ENCODE measurements around the gene OR5D14.

Gene OR5D14
- 0 reads per million in 2 donors for total RNA-seq

DNA sequence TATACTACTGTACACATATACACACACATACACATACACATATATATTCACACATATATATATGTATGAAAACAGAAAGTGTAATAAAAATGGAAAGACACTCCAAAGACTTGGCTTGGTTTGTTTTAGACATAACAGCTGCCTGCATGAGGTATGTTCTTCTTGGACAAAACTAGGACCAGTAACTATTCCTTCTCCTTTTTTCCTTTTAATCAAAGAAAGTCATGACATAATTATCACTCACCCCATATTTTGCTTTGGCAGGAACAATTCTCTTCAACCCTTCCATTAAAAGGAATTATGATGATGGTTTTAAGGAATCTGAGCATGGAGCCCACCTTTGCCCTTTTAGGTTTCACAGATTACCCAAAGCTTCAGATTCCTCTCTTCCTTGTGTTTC is at the start of gene OR5D14:
Gene OR5D14, plus strand, starts transcription at position 301 of the 400 bp plus-strand sequence. Its CDS starts 0 bp downstream, at position 301.
- no peak for DNase-seq

DNA sequence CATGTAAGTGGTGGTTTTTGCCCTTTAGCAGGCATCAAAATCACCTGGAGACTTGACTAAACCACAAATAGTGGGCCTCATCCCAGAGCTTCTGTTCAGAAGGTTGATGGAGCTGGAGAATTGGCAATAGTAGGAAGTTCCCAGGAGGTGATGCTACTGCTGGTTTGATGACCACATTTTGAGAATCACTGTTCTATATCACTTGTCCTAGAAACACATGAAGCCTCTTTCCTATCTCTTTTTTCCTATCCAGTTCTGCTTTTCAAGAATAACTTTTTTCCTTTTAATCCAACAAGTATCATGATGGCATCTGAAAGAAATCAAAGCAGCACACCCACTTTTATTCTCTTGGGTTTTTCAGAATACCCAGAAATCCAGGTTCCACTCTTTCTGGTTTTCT is 22.2 kb upstream of the OR5D14 start, which contains the start of gene OR5D13:
Gene OR5D13, plus strand, starts transcription at position 301 of the 400 bp plus-strand sequence. Its CDS starts 0 bp downstream, at position 301.
- no peak for DNase-seq

DNA sequence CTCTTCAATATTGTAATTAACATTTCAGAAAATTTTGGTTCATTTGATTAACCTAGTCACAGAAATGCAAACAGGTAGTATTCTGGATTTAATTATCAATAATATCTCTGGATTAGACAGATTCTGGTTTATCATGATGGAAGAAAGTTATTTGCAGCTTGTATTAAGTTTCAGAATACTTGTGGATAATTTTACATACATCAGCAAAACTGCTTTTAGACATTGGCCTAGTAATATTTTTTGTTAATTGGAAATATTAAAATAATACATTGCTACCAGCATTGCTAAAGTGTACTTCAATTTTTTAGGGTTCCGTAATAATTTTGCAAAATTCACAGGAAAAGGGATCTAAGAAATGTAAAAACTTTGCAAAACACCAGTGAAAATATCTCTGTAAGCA is 3.8 kb upstream of the OR5D14 start:
- no peak for DNase-seq

DNA sequence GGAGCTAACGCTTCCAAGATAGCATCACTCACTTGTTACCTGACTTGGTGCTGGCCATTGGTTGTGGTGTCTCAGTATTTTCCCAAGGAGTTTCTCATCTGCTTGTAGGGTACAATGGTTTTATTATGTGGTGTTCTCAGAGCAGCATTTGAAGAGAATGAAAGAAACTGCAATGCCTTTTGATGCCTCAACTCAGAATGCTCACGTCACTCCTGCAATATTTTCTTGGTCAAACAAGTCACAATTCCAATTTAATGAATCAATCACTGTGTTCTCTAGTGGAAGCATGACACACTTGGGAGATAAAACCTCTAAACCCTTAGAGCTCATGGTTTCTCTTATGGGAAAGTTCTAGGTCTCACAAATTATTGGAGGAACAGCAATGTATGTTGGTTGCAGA is 2.0 kb upstream of the OR5D14 start:
- no peak for DNase-seq

DNA sequence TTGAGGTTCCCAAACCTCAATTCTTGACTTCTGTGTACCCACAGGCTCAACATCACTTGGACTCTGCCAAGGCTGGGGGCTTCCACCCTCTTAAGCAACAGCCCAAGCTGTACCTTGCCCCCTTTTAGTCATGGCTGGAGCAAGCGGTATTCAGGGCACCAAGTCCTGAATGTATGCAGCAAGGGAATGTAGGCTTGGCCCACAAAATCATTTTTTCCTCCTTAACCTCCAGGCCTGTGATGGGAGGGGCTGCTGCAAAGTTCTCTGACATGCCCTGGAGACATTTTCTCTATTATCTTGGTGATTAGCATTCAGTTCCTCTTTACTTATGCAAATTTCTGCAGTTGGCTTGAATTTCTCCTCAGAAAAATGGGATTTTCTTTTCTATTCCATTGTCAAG is 10.9 kb downstream of the OR5D14 start:
- no peak for DNase-seq

DNA sequence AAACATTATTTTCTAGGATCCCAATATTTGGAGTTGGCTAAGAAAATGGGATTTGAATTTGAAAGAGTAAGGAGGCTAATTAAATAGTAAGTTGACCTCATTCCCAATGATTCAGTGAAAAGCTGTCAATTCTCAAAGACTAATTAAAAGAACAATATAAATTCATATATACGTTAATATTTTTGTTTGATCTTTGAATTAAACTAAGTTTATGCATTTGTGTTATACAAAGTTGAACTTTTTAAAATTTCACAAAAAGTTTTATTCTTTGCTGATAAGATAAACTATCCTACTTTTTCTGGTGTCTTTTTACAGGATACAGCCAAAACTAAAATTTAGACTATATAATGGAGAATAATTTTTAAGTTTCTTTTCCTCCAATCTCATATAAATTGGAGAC is 15.7 kb downstream of the OR5D14 start, which contains the start of gene OR5L1:
Gene OR5L1, plus strand, starts transcription at position 301 of the 400 bp plus-strand sequence. CDS start 100 bp downstream, outside the sequence.
- no peak for DNase-seq

DNA sequence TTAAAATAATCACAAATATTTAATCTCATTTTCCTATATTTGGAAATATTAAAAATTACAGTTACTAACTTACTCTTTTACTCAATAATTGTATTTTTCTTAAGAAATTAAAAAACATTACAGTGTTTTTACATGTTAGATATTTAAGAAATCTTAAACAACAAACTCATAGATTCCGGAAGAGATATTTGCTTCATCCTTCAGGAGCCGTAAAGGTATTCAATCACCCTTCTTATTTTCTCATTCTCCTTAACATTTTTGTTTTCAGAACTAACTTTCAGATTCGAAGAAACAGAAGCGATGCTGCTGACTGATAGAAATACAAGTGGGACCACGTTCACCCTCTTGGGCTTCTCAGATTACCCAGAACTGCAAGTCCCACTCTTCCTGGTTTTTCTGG is 24.0 kb downstream of the OR5D14 start, which contains the start of gene OR5D18:
Gene OR5D18, plus strand, starts transcription at position 301 of the 400 bp plus-strand sequence. Its CDS starts 0 bp downstream, at position 301.
- no peak for DNase-seq

DNA sequence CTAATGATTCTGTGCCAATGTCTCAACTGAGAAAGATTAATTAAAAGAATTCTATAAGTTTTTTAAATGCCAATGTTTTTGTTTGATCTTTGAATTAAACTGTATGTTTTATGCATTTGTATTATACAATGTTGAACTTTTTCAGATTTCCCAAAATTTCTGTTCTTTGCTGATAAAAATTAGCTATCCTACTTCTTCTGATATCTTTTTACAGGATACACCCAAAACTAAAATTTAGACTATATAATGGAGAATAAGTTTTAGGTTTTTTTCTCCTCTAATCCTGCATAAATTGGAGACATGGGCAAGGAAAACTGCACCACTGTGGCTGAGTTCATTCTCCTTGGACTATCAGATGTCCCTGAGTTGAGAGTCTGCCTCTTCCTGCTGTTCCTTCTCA is 31.6 kb downstream of the OR5D14 start, which contains the start of gene OR5L2:
Gene OR5L2, plus strand, starts transcription at position 301 of the 400 bp plus-strand sequence. Its CDS starts 0 bp downstream, at position 301.
- DNase-seq, result no peak

DNA sequence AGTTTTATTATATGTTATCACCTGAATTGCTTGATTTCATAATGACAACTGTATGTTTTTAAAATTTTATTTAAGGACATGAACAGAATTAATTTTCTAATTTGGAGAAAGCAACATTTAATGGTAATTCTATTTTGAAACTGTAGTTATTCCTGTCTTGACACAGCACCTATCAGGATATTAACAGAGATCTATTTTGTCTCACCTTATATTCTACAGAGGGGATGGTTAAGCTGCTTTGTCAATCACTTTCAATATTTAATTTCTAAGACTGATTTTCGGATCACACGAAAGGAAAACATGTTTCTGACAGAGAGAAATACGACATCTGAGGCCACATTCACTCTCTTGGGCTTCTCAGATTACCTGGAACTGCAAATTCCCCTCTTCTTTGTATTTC is 43.1 kb downstream of the OR5D14 start, which contains the start of gene OR5D16:
Gene OR5D16, plus strand, starts transcription at position 301 of the 400 bp plus-strand sequence. Its CDS starts 0 bp downstream, at position 301.
- no peak for DNase-seq

Measured in T-helper 9 cell (primary cell).